Peyer's patch (tissue), 4 donors: ENCODE data around the gene GRID2IP.

ENCODE experiments used
- CTCF ChIP-seq, 6 experiments: fragments of 450-650 bp in 4 of 6; fragments of 200-600 bp in 2 of 6; sonication (generic) in 1 of 6; IDR thresholded peaks; one replicate each; pipeline ENCODE4 v1.5.1; 2017 to 2019; ENCODE audit warnings: antibody characterized with exemption in 6 of 6, mild to moderate bottlenecking in 3 of 6, moderate library complexity in 1 of 6
- POLR2A ChIP-seq, 2 donors: fragments of 450-650 bp; IDR thresholded peaks; one replicate each; pipeline ENCODE4 v1.5.1; 2017; ENCODE audit warnings: antibody characterized with exemption in 2 of 2, mild to moderate bottlenecking in 2 of 2, moderate library complexity in 2 of 2

DNA sequence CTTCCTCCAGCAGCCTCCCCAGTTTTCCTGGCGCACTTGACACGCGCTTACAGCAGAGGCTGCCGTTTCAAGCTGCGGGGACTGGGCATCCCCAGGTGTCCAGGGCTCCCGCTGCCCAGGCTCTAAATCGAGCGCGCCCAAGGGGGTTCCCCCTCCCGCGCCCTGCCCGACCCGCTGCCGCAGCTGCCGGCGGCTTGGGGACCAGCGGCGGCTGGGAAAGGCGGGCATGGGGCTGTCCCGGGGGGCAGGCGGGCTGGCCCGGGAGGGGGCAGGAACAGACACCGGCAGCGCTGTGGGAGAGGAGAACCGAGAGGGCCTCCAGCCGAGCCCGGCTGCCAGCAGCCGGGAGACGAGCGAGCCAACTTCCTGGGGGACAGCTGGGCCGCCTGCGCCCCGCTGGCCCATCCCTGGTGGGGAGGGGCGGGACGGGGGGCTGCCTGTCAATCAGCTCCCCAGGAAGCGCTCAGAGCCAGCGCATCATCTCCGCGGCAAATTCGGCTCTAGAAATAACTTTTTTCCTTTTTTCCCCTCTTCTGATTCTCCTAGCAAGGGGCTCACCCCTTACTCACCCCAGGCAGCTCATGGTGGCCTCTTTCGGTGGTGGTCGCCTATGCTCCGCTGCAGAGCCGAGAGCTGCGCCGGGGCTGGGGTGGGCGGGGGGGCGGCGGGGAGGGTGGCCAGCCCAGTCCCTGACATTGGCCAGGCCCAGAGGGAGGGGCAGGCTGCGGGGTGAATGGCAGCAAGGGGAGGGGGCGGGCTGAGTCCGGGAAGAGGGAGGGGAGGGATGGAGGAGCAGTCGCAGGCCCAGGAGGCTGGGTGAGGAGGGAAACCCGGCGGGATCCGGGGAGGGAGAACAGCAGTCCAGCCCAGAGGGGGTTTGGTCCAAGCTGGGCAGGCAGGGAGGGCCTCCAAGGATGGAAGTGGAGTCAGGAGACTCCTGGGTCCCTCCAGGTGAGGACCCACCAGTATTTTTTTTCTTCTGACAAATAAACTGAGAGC, 14.7 kb downstream of the GRID2IP start:
- TF ChIP-seq CTCF (IDR thresholded peaks at IDR 0.05) (no peak), POLR2A (IDR thresholded peaks at IDR 0.05) (no peak)
